Pancreas (tissue), 10 donors: ENCODE results near the gene LRRC19. TPM values are rescaled to one million over a fixed set of nuclear protein-coding genes. Genes with fewer than 3 reads are reported as not detected.
A peak's percentile ranks its signal among the peaks of the same experiment; 100 is the strongest.

Source experiments
- ATAC-seq, 4 donors: fragments of 200-7000 bp; cut with Tn5 transposase; one replicate each; pipeline versions ENCODE4 v1.8.0 to v1.9.1; 2020; ENCODE audit warnings: mild to moderate bottlenecking in 4 of 4, moderate library complexity in 4 of 4
- DNase-seq, 6 donors: peaks; one replicate each; pipeline ENCODE4 v3.0.0-alpha.2; 2020
- FAIRE-seq: peaks from 2 replicates; lab custom pipeline; 2012; peaks lifted over from hg19 to GRCh38; lab: Jason Lieb, UNC
- H3K27ac ChIP-seq, 4 donors: fragments of 200-600 bp; sonication (generic); 1 replicate in 3 of 4; 2 replicates in 1 of 4; pipeline versions ENCODE4 v1.5.0 to v1.8.0; 2020
- H3K27me3 ChIP-seq, 4 donors: fragments of 200-600 bp; one replicate each; pipeline ENCODE4 v1.8.0; 2021
- H3K36me3 ChIP-seq, 3 donors: fragments of 200-600 bp; sonication (generic) in 1 of 3; one replicate each; pipeline versions ENCODE4 v1.5.0 to v1.8.0; 2020 to 2021
- H3K4me1 ChIP-seq, 3 donors: fragments of 200-600 bp; one replicate each; pipeline ENCODE4 v1.8.0; 2021
- H3K4me3 ChIP-seq, 4 donors: fragments of 200-600 bp; sonication (generic) in 2 of 4; one replicate each; pipeline versions ENCODE4 v1.5.0 to v1.8.0; 2020 to 2021
- H3K9me3 ChIP-seq, 4 donors: fragments of 200-600 bp; one replicate each; pipeline ENCODE4 v1.8.0; 2021
- CTCF ChIP-seq, 4 donors: fragments of 200-600 bp; sonication (generic) in 3 of 4; IDR thresholded peaks; one replicate each; pipeline versions ENCODE4 v1.5.0 to v1.8.0; 2021; ENCODE audit warnings: antibody characterized with exemption in 4 of 4
- WGBS, 2 donors: extraction: QIAGEN DNeasy Blood & Tissue Kit; methylation state at CpG; one replicate each; pipeline ENCODE4 v1.1.7; 2013; 5-methylcytosine and 5-hydroxymethylcytosine counted together
- intact Hi-C, 3 donors: fragments of 100-400 bp; cut with DNase I; formaldehyde crosslinking; loops; one replicate each; pipeline versions ENCODE4 v1.11.1 to v1.14.2; 2022
- polyA plus RNA-seq, 2 donors: library from polyadenylated mRNA; stranded (reverse); fragments of 200-250 nt; gene quantifications; one replicate each; pipeline ENCODE4 v1.2.3, GENCODE V29; 2013
- total RNA-seq, 6 donors: library from RNA; stranded (reverse); fragmentation: NEBNext Ultra II Directional in 4 of 6; extraction: Animal tissue kit (Norgen Biotek cat#: 25700) in 4 of 6; gene quantifications; one replicate each; pipeline versions ENCODE4 v1.2.1 to v1.2.4, GENCODE V29; 2021 to 2023
- donor health status: healthy with polysubstance abuse.
- donor health status: DM: no; HTN: no; CAD: no; lungs with moderate emphysema.
- donor health status: DM: no; HTN: no; CAD: no.
- donor health status: control.
- donor health status: control.
- donor health status: Bipolar disorder and iron deficiency.
- donor health status: DM: yes; HTN: yes; CAD: no.
- donor health status: DM: no; HTN: no; CAD: no.
- donor health status: DM: no; HTN: no; CAD: no.
- donor health status: DM: yes; HTN: yes; CAD: no.

The LRRC19 gene
- total and polyA plus RNA-seq, 8 donors, result 0.08 to 0.55 (median 0.18) TPM; not detected in 1

DNA sequence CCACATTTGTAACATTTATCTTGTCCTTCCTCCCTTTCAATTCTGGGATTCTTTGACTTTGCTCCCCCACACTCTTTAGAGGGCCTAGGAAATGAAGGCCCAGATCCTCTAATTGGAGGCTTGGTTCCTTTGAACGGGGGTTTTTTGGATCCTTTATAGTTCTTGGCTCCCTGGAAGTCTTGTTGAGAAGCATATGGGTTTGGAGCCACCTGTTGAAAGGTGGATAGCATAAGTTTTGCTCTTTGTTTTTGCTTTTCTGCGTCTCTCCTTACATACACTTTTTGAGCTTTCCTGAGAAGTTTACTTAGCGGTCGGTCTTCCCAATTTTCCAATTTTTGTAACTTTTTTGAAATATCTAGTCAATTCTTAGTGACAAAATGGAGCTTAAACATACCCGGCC, 31.5 kb downstream of the LRRC19 start:
- H3K4me3 ChIP-seq, result no peak overlapping the region
- ATAC-seq (no peak), DNase-seq (no peak), FAIRE-seq (no peak)
- no peaks in the 10 kb centered on the region for H3K4me1 ChIP-seq
- no peaks in the 10 kb centered on the region for H3K36me3 ChIP-seq
- intact Hi-C loops, result loop anchor here in 1 of 3 donors (10.0 kb wide), 1 partner anchor 229 kb away; no protein-coding TSS in a partner anchor
- H3K27ac ChIP-seq, result no peak overlapping the region
- WGBS, 2 donors, result 82 to 85% methylated on average over 5 of the region's 5 CpGs
- no peaks in the 10 kb centered on the region for H3K27me3 ChIP-seq
- no peaks in the 10 kb centered on the region for H3K9me3 ChIP-seq
- no peak for TF ChIP-seq CTCF (IDR thresholded peaks at IDR 0.05)

- H3K27me3 ChIP-seq, result no peaks in the 10 kb centered on the region
- WGBS, 2 donors, result 92 to 97% methylated on average over 1 of the region's 1 CpG
- no peak for DNase-seq
- no peak overlapping the region for H3K4me3 ChIP-seq
- FAIRE-seq, result no peak
- no peaks in the 10 kb centered on the region for H3K4me1 ChIP-seq
- H3K36me3 ChIP-seq, result no peaks in the 10 kb centered on the region
- H3K27ac ChIP-seq, result no peak overlapping the region
- no peak for TF ChIP-seq CTCF (IDR thresholded peaks at IDR 0.05)
- ATAC-seq, result no peak
- intact Hi-C loops, result loop anchor here in 1 of 3 donors (10.0 kb wide), 1 partner anchor 227 kb away; no protein-coding TSS in a partner anchor
- no peaks in the 10 kb centered on the region for H3K9me3 ChIP-seq
Measured at GRCh38 chr9:26971721-26972120, 33.8 kb downstream of the LRRC19 start.

GRCh38 chr9:26956860-26957233, 48.6 kb downstream of the LRRC19 start:
- peak overlapping the region; percentile 51 to 92 (median 84) for H3K27ac ChIP-seq
- FAIRE-seq, result no peak
- ATAC-seq, result no peak
- H3K9me3 ChIP-seq, result no peaks in the 10 kb centered on the region
- peak overlapping the region; percentile 24 to 59 (median 42) for H3K4me3 ChIP-seq
- no peaks in the 10 kb centered on the region for H3K36me3 ChIP-seq
- H3K4me1 ChIP-seq, result peaks cover 0 to 4% (median 0%) of the 10 kb centered on the region in 3 donors
- WGBS, 2 donors, result 8 to 13% methylated on average over 6 of the region's 6 CpGs
- no peaks in the 10 kb centered on the region for H3K27me3 ChIP-seq
- no peak for DNase-seq
- TF ChIP-seq CTCF (IDR thresholded peaks at IDR 0.05), result no peak
- intact Hi-C loops, result no loop called here

DNA sequence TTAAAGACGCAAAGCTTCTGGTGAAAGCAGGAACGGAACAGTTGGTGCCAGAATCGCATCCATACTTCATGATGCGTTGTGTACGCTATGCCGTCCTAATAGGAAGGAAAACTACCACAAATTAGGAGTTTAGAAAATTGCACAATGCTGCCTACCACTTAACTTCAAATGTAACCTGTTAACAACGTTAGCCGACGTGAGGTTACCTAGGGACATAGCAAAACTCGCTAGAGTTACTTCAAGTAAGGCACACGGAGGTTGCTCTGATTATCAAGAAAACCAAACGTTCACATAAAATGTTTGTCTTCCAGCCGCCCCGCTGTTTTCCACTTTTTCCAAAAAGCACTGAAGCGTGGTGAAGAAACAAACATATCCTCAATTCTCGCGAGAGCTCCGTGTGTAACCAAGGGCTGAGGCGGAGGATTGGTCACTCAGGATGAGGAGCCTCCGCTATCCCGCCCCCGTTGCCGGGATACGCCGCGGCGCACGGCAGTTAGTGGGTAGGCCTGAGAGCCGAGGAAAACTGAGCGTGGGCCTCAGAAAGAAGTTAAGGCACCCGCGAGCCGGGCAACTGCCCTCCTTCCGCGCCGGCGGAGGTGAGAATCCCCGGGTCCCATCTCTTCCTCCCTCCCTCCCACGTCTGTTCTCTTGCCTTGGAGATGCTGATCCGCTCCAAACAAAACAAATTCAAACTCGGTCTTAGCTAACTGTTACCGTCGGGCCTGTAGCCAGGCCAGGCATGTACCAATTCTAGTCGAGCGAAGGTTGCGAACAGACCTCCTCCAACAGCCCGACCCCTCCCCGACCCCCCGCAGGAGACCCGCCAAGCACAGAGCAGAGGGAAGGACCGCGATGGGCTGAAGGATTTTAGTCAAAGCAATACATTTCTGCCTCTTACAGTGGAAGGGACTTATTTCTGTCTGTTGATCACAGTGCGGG, 49.3 kb downstream of the LRRC19 start, which contains the start of gene IFT74:
Gene IFT74, plus strand, starts transcription at position 492 of the 939 bp plus-strand sequence. CDS start 5,556 bp downstream, outside the sequence.
- Histone ChIP-seq H3K36me3 (no peaks in the 10 kb centered on the region), H3K27me3 (no peaks in the 10 kb centered on the region), H3K4me3 (peak within 1 kb of the TSS; percentile 24 to 59 (median 42)), H3K4me1 (peaks cover 0 to 4% (median 0%) of the 10 kb centered on the region in 3 donors), H3K9me3 (no peaks in the 10 kb centered on the region), H3K27ac (peak within 1 kb of the TSS; percentile 51 to 92 (median 84))
- intact Hi-C loops, result no loop called here
- peak; percentile 100 for ATAC-seq
- peak; percentile 94 to 99 (median 96) for DNase-seq
- WGBS, 2 donors, result 0% methylated on average over 52 to 53 of the region's 53 CpGs
- peak; percentile 83 for FAIRE-seq
- no peak for TF ChIP-seq CTCF (IDR thresholded peaks at IDR 0.05)
